Liver (tissue), 9 donors: ENCODE results near the gene PTAFR. TPM values are rescaled to one million over a fixed set of nuclear protein-coding genes. Genes with fewer than 3 reads are reported as not detected.

Experiments
- DNase-seq: peaks from one replicate; pipeline ENCODE4 v3.0.0-alpha.2; 2017; ENCODE audit warnings: low spot score
- H3K27ac ChIP-seq, 2 donors: one replicate each; pipeline ENCODE4 v1.7.0; 2013; ENCODE audit warnings: inconsistent platforms in 2 of 2, low read length in 2 of 2, control low read depth in 1 of 2, low read depth in 1 of 2, mild to moderate bottlenecking in 1 of 2
- H3K27me3 ChIP-seq, 4 donors: one replicate each; pipeline versions ENCODE4 v1.6.1 to v1.7.0; 2013; ENCODE audit warnings: low read length in 3 of 4, inconsistent platforms in 1 of 4, mild to moderate bottlenecking in 1 of 4, moderate library complexity in 1 of 4; ENCODE audit not compliant: control insufficient read depth in 4 of 4, insufficient read depth in 4 of 4
- H3K36me3 ChIP-seq, 4 donors: one replicate each; pipeline versions ENCODE4 v1.6.1 to v1.7.0; 2013; ENCODE audit warnings: low read length in 3 of 4, mild to moderate bottlenecking in 3 of 4, low read depth in 1 of 4, moderate library complexity in 1 of 4; ENCODE audit not compliant: control insufficient read depth in 4 of 4, insufficient read depth in 3 of 4
- H3K4me1 ChIP-seq, 4 donors: one replicate each; pipeline versions ENCODE4 v1.6.1 to v1.7.0; 2013; ENCODE audit warnings: low read length in 3 of 4, mild to moderate bottlenecking in 3 of 4, moderate library complexity in 1 of 4; ENCODE audit not compliant: control insufficient read depth in 4 of 4, insufficient read depth in 4 of 4
- H3K4me3 ChIP-seq, 3 donors: one replicate each; pipeline versions ENCODE4 v1.6.1 to v1.7.0; 2013; ENCODE audit warnings: low read length in 3 of 3, control low read depth in 1 of 3, low read depth in 1 of 3, mild to moderate bottlenecking in 1 of 3
- H3K9ac ChIP-seq, 2 donors: one replicate each; pipeline ENCODE4 v1.7.0; 2013; ENCODE audit warnings: low read length in 2 of 2, mild to moderate bottlenecking in 2 of 2, moderate library complexity in 2 of 2, control low read depth in 1 of 2, low read depth in 1 of 2
- H3K9me3 ChIP-seq, 4 donors: one replicate each; pipeline versions ENCODE4 v1.6.1 to v1.7.0; 2013; ENCODE audit warnings: low read length in 3 of 4; ENCODE audit not compliant: control insufficient read depth in 4 of 4
- EGR1 ChIP-seq, 2 donors: IDR thresholded peaks; 2 replicates each; pipeline ENCODE4 v1.6.1; 2016 to 2018; ENCODE audit warnings: antibody characterized with exemption in 2 of 2, low read depth in 2 of 2
- FOXA2 ChIP-seq: IDR thresholded peaks from 2 replicates; pipeline ENCODE4 v1.6.1; 2016; ENCODE audit warnings: antibody characterized with exemption
- GABPA ChIP-seq, 2 donors: IDR thresholded peaks in 1 of 2; conservative IDR thresholded peaks in 1 of 2; 2 replicates each; pipeline ENCODE4 v1.6.1; 2016; ENCODE audit warnings: antibody characterized with exemption in 2 of 2, mild to moderate bottlenecking in 1 of 2, moderate library complexity in 1 of 2
- HNF4A ChIP-seq, 2 donors: conservative IDR thresholded peaks; 2 replicates each; pipeline ENCODE4 v1.6.1; 2016; ENCODE audit warnings: antibody characterized with exemption in 2 of 2, mild to moderate bottlenecking in 2 of 2
- HNF4G ChIP-seq: IDR thresholded peaks from 2 replicates; pipeline ENCODE4 v1.6.1; 2016; ENCODE audit warnings: antibody characterized with exemption
- JUND ChIP-seq, 2 donors: IDR thresholded peaks; 2 replicates each; pipeline ENCODE4 v1.6.1; 2016; ENCODE audit warnings: antibody characterized with exemption in 2 of 2
- NR2F2 ChIP-seq: IDR thresholded peaks from 2 replicates; pipeline ENCODE4 v1.6.1; 2016; ENCODE audit warnings: antibody characterized with exemption
- RAD21 ChIP-seq, 2 donors: IDR thresholded peaks; 2 replicates each; pipeline ENCODE4 v1.6.1; 2016; ENCODE audit warnings: antibody characterized with exemption in 2 of 2, mild to moderate bottlenecking in 2 of 2
- SP1 ChIP-seq: IDR thresholded peaks from 2 replicates; pipeline ENCODE4 v1.6.1; 2018; ENCODE audit warnings: antibody characterized with exemption, mild to moderate bottlenecking
- TAF1 ChIP-seq: conservative IDR thresholded peaks from 2 replicates; pipeline ENCODE4 v1.6.1; 2016; ENCODE audit warnings: antibody characterized with exemption, mild to moderate bottlenecking
- YY1 ChIP-seq: IDR thresholded peaks from 2 replicates; pipeline ENCODE4 v1.6.1; 2016; ENCODE audit warnings: antibody characterized with exemption, mild to moderate bottlenecking
- WGBS: extraction: QIAGEN DNeasy Blood & Tissue Kit; methylation state at CpG from one replicate; pipeline ENCODE4 v1.1.7; 2013; 5-methylcytosine and 5-hydroxymethylcytosine counted together
- polyA plus RNA-seq, 2 donors: library from polyadenylated mRNA; stranded (reverse) in 1 of 2; unstranded in 1 of 2; fragments of 200-250 nt in 1 of 2; fragments of >200 nt in 1 of 2; fragmentation: Nextera tagmentation in 1 of 2; extraction: Ambion mirVana in 1 of 2; gene quantifications; one replicate each; pipeline versions ENCODE4 v1.2.1 to v1.2.3, GENCODE V29; 2013 to 2015
- total RNA-seq, 2 donors: library from RNA; depleted of rRNA; stranded (reverse); fragments of >200 nt; gene quantifications; one replicate each; pipeline ENCODE4 v1.2.3, GENCODE V29; 2014
- TF ChIP-seq, protein P1 (sequence below): fragments of 150-350 bp; IDR thresholded peaks from 2 replicates; pipeline ENCODE4 v1.5.1; 2017; ENCODE audit warnings: improper control_type of control experiment, low read depth, low read length; ENCODE audit not compliant: missing input control
- TF ChIP-seq, protein P2 (sequence below): IDR thresholded peaks from 2 replicates; pipeline ENCODE4 v1.6.1; 2016; ENCODE audit warnings: antibody characterized with exemption
- TF ChIP-seq, protein P3 (sequence below): IDR thresholded peaks from 2 replicates; pipeline ENCODE4 v1.6.1; 2016; ENCODE audit warnings: antibody characterized with exemption, mild to moderate bottlenecking
- TF ChIP-seq, protein P4 (sequence below): IDR thresholded peaks from 2 replicates; pipeline ENCODE4 v1.6.1; 2016; ENCODE audit warnings: antibody characterized with exemption
- TF ChIP-seq, protein P5 (sequence below): IDR thresholded peaks from 2 replicates; pipeline ENCODE4 v1.6.1; 2016; ENCODE audit warnings: antibody characterized with exemption
- donor health status: healthy.
- donor health status: healthy.
- donor health status: healthy.
- donor health status: healthy.
- donor health status: healthy.

The PTAFR gene
- total and polyA plus RNA-seq, 4 donors = 0.82 to 4.1 (median 2.1) TPM

DNA sequence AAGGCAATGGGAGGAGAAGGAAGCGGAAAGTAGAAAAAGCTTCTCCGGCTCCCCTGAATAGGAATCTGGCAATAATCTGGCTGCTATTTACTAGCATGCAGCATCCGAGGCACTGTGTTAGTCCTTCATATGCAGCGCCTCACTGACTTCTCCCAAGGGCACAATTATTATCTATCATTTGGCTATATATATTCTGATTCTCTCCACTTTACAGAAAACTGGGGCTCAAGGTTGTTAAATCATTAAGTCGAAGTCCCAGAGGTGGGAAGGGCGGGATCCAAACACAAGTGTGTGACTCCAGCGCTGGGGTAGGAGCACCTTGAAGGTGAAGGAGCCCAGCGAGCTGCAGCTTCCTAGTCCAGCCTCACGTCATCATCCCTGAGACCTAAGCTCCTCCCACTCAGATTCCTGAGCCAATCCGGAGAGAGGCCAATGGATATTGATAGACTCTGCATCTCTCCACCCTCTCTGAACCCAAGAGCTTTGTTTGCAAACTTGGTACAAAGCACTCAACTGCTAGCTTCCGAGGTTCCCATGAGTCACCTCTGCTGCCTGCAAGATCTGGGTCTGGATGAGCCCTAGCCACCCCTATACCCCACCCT is 71.5 kb downstream of the PTAFR start (continued):
- TF ChIP-seq, protein P1, sequence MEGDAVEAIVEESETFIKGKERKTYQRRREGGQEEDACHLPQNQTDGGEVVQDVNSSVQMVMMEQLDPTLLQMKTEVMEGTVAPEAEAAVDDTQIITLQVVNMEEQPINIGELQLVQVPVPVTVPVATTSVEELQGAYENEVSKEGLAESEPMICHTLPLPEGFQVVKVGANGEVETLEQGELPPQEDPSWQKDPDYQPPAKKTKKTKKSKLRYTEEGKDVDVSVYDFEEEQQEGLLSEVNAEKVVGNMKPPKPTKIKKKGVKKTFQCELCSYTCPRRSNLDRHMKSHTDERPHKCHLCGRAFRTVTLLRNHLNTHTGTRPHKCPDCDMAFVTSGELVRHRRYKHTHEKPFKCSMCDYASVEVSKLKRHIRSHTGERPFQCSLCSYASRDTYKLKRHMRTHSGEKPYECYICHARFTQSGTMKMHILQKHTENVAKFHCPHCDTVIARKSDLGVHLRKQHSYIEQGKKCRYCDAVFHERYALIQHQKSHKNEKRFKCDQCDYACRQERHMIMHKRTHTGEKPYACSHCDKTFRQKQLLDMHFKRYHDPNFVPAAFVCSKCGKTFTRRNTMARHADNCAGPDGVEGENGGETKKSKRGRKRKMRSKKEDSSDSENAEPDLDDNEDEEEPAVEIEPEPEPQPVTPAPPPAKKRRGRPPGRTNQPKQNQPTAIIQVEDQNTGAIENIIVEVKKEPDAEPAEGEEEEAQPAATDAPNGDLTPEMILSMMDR = no peak

DNA sequence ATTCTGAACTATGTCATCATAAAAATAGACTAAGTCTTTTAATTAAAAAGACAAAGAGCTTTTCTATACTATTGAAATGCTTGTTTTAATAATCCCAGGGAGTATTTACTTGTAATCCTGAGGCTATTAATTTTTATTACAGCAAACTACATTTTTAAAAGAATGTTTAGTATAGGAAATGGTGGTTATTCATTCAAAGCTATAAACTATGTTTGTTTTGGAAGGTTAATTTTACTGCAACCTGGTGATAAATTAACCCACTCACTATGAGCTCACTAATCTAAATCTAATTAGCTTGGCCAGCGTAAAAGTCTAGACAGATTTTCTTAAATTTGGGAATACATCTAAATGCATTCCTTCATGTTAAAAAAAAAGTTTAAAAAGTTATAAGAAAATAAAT is 74.3 kb downstream of the PTAFR start:
- Histone ChIP-seq H3K27ac (no peak overlapping the region), H3K9ac (no peak overlapping the region), H3K9me3 (no peaks in the 10 kb centered on the region), H3K27me3 (no peaks in the 10 kb centered on the region), H3K4me3 (no peak overlapping the region), H3K4me1 (peaks cover 0 to 2% (median 0%) of the 10 kb centered on the region in 4 donors), H3K36me3 (no peaks in the 10 kb centered on the region)
- no peak for DNase-seq
- TF ChIP-seq, protein P2, sequence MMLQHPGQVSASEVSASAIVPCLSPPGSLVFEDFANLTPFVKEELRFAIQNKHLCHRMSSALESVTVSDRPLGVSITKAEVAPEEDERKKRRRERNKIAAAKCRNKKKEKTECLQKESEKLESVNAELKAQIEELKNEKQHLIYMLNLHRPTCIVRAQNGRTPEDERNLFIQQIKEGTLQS = no peak
- TF ChIP-seq, protein P1 = no peak
- TF ChIP-seq FOXA2 (no peak), TAF1 (no peak), HNF4G (no peak), JUND (IDR thresholded peaks at IDR 0.05) (no peak), HNF4A (conservative IDR thresholded peaks at IDR 0.05) (no peak), NR2F2 (no peak), SP1 (no peak), GABPA (IDR thresholded peaks at IDR 0.05 in 1 of 2, conservative IDR thresholded peaks at IDR 0.05 in 1 of 2) (no peak), YY1 (no peak), EGR1 (IDR thresholded peaks at IDR 0.05; ENCODE audit: low read depth in 2 of 2) (no peak), RAD21 (IDR thresholded peaks at IDR 0.05) (no peak)
- TF ChIP-seq, protein P3, sequence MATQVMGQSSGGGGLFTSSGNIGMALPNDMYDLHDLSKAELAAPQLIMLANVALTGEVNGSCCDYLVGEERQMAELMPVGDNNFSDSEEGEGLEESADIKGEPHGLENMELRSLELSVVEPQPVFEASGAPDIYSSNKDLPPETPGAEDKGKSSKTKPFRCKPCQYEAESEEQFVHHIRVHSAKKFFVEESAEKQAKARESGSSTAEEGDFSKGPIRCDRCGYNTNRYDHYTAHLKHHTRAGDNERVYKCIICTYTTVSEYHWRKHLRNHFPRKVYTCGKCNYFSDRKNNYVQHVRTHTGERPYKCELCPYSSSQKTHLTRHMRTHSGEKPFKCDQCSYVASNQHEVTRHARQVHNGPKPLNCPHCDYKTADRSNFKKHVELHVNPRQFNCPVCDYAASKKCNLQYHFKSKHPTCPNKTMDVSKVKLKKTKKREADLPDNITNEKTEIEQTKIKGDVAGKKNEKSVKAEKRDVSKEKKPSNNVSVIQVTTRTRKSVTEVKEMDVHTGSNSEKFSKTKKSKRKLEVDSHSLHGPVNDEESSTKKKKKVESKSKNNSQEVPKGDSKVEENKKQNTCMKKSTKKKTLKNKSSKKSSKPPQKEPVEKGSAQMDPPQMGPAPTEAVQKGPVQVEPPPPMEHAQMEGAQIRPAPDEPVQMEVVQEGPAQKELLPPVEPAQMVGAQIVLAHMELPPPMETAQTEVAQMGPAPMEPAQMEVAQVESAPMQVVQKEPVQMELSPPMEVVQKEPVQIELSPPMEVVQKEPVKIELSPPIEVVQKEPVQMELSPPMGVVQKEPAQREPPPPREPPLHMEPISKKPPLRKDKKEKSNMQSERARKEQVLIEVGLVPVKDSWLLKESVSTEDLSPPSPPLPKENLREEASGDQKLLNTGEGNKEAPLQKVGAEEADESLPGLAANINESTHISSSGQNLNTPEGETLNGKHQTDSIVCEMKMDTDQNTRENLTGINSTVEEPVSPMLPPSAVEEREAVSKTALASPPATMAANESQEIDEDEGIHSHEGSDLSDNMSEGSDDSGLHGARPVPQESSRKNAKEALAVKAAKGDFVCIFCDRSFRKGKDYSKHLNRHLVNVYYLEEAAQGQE = no peak
- TF ChIP-seq, protein P4, sequence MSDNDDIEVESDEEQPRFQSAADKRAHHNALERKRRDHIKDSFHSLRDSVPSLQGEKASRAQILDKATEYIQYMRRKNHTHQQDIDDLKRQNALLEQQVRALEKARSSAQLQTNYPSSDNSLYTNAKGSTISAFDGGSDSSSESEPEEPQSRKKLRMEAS = no peak
- TF ChIP-seq, protein P5, sequence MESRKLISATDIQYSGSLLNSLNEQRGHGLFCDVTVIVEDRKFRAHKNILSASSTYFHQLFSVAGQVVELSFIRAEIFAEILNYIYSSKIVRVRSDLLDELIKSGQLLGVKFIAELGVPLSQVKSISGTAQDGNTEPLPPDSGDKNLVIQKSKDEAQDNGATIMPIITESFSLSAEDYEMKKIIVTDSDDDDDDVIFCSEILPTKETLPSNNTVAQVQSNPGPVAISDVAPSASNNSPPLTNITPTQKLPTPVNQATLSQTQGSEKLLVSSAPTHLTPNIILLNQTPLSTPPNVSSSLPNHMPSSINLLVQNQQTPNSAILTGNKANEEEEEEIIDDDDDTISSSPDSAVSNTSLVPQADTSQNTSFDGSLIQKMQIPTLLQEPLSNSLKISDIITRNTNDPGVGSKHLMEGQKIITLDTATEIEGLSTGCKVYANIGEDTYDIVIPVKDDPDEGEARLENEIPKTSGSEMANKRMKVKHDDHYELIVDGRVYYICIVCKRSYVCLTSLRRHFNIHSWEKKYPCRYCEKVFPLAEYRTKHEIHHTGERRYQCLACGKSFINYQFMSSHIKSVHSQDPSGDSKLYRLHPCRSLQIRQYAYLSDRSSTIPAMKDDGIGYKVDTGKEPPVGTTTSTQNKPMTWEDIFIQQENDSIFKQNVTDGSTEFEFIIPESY = no peak
- 92% methylated on average over 1 of the region's 1 CpG for WGBS
